CD4-positive, alpha-beta T cell treated with Interferon gamma for 1 hour (primary cell): ENCODE data around the gene ATAD5.
"Not testable (repeated sequence)": the region's sequence is repeated elsewhere in the genome, so short reads cannot be mapped to it uniquely, and the experiment has no call there.

Experiments
- DNase-seq: peaks from one replicate; pipeline ENCODE4 v3.0.0-alpha.2; 2020

Gene ATAD5, protein sequence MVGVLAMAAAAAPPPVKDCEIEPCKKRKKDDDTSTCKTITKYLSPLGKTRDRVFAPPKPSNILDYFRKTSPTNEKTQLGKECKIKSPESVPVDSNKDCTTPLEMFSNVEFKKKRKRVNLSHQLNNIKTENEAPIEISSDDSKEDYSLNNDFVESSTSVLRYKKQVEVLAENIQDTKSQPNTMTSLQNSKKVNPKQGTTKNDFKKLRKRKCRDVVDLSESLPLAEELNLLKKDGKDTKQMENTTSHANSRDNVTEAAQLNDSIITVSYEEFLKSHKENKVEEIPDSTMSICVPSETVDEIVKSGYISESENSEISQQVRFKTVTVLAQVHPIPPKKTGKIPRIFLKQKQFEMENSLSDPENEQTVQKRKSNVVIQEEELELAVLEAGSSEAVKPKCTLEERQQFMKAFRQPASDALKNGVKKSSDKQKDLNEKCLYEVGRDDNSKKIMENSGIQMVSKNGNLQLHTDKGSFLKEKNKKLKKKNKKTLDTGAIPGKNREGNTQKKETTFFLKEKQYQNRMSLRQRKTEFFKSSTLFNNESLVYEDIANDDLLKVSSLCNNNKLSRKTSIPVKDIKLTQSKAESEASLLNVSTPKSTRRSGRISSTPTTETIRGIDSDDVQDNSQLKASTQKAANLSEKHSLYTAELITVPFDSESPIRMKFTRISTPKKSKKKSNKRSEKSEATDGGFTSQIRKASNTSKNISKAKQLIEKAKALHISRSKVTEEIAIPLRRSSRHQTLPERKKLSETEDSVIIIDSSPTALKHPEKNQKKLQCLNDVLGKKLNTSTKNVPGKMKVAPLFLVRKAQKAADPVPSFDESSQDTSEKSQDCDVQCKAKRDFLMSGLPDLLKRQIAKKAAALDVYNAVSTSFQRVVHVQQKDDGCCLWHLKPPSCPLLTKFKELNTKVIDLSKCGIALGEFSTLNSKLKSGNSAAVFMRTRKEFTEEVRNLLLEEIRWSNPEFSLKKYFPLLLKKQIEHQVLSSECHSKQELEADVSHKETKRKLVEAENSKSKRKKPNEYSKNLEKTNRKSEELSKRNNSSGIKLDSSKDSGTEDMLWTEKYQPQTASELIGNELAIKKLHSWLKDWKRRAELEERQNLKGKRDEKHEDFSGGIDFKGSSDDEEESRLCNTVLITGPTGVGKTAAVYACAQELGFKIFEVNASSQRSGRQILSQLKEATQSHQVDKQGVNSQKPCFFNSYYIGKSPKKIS (N-terminal part only)

DNA sequence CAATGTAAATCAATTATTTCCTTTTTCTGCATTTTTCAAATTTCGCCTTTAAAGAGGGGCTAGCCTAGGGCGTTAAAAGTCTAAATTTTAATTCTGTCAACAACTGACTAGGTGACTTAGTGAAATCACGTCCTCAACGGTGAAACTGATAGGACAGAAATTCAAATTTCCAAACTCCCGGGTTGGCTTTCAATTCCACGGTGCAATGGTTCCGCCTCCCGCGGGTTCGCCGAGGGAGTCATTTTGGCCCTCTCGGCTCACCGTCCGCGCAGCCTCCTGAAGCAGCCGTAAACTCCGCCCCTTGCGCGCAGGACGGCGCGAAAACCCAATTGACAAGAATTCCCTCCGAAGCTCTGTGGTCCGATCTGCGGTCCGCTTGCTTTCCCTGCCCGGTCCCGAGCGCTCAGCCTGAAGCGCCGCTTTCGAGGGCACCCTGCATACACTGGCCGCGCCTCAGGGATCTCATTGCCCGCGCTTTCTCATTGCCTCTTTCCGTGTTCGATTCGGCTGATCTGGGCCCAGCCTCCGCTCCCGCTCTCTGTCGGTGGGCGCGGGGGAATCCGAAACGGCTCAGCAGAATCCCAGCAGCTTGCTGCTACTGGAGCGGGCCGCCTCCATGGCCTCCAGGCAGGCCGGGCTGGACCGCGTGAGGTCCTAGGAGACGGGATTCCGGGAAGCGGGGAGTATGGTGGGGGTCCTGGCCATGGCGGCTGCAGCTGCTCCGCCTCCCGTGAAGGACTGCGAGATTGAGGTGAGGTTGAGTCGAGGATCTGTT is at the start of gene ATAD5:
ATAD5 (plus strand) TSS at position 304 of the 775 bp plus-strand sequence; CDS start at position 686, 382 bp downstream.
- DNase-seq = peak; percentile 83

DNA sequence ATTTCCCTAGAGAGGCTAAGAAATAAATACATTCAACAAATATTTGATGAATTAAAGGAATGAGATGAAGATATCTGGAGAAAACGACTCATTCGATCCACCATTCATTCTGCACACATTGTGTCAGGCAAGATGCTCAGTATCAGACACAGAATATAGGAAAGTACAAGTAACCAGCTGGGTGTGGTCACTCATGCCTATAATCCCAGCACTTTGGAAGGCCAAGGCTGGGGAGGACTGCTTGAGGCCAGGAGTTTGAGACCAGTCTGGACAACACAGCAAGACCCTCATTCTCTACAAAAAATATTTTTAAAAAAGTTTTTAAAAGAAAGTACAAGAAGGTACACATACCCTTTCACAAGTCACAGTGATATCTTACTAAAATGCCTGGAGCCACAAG is 49.6 kb upstream of the ATAD5 start:
- no peak for DNase-seq

DNA sequence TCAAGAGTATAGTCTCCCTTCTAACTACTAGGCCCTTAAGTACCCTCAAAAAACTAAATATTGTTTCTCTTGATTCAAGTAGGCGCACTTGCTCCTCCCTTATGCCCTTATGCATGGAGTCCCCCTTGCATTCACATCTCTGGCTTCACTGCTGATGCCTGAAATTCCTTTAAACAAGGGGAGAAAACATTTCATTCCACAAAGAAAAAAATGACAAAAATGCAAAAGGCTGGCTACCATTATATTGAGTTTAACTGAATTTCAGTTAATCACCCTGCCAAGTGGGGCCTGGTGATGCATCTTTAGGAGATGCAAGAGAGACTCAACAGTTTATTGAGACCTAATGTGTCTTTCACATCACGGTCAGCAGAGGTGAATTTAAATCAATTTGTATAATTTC is 42.8 kb upstream of the ATAD5 start:
- no peak for DNase-seq

DNA sequence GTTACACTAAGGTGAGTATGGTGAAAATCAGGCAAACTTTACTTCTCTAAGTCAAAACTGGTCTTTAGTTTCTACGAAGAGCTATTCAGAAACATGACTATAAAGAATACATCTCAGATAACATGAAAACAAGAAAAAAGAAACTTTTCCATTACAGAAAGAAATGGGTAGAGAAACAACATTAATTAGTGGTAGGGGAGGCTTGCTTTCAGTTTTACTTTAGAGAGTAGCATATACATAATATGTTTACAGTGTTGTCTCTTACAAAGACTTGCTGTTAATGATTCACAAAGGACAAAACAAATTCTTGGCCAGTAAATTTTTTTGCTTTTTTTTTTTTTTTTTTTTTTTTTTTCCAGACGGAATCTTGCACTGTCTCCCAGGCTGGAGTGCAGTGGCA is 41.5 kb upstream of the ATAD5 start:
- no peak for DNase-seq

DNA sequence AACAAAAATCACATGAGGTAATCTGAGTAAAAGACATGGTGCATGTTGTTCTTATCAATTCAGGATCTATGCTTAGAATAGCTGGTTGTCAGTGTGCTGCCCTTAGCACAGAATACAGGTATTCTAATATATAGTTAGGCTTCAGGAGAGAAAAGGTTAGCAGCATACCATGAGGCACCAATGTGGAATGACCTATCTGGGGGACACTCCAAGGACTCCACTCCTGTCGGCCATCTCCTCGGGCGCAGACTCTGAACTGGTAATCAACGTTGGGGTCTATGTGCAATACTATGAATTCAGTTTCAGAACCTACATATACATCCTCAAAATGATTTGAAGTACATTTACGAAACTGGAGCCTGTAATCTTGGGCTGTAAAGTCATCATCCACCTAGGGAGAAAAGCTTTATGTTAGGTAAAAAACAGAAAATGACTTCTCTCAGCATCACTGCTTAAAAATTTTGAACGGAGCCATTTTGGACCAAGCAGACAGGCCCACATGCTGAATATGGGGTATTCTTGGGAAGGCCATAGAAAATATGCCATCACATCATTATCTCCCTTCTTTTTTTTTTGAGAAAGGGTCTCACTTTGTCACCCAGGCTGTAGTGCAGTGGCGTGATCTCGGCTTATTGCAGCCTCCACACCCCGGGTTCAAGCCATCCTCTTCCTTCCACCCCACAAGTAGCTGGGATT is 38.3 kb upstream of the ATAD5 start:
- no peak for DNase-seq

DNA sequence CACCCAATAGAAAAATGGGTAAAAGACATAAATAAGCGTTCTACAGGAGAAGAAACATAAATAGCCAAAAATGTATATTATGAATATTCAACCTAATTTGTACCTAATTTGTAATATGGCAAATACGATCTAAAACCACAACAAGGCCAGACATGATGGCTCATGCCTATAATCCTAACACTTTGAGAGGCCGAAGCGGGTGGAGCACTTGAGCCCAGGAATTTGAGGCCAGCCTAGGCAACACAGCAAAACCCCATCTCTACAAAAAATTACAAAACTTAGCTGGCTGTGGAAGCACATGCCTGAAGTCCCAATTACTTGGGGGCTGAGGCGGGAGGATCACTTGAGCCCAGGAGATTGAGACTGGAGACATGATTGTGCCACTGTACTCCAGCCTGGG is 37.4 kb upstream of the ATAD5 start:
- no peak for DNase-seq

DNA sequence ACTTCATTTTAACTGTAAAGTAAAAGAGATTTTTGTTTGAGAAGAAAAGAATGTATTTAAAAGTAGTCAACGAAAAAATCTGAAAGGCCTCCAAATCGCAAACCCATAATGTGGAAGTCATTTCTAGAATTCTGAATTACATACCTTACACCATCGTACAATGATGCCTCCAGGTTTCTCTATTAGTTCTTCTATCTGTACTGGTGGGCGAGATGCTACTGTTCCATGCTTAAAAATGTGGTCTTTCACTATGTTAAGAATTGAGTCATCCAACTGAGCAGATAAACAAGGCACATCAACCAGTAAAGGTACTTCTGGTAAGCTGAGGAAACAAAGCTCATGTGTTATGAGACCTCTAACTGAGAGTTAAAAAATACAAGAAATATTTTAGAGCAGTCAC is 35.8 kb upstream of the ATAD5 start:
- DNase-seq = no peak

DNA sequence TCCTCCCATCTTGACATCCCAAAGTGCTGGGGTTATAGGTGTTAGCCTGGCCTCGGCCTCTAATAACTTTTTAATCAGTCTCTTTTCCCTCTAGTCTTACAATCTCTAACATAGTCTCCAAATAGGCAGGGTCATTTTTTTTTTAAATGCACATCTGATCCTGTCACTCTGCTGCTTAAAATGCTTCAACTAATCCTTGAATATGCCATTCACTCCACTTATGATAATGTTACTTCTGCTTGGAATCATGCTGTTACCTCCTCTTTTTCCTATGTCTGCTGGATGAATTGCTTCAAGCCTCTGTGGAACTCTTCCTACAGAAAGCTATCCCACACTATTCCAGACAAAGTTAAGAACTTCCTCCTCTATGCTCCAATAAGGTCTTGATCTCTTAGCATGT is 30.1 kb upstream of the ATAD5 start:
- DNase-seq = no peak

DNA sequence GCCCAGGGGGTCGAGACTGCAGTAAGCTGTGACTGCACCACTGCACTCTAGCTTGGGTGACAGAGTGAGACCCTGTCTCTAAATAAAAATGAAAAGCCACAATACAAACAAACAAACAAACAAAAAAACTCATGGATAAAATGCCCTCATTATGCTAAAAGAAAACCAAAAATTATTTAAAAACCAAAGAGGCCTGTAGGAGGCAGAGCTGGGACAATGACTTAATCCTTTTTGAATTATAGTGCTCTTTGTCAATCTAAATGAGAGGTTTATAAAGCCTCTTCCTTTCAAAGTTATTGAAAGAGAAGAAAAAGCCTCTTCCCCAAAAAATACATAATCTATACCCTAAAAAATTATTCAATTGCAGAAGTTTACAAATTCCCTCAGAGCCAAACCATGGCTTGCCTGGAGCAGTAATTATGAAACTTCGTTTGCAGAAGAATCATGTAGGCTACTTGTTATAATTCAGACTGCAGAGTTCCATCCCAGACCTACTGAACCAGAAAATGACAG is 25.8 kb upstream of the ATAD5 start:
- DNase-seq = no peak

DNA sequence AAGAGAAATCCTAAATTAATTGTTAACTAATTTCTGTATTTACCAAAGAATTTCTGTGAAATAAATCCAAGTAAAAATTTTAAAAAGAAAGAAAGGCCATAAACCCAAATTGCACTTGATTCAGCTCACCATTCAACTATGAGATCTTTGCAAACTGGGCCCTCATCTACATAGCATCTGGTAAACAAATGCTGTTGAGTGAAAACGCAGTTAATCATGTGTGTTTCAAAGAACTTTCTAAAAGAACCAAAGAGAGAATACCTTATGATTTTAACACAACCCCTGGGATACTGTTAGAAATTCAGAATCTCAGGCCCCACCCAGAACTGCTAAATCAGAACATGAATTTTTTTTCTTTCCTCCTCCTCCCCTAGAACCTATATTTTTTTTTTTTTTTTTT is 23.9 kb upstream of the ATAD5 start:
- no peak for DNase-seq

DNA sequence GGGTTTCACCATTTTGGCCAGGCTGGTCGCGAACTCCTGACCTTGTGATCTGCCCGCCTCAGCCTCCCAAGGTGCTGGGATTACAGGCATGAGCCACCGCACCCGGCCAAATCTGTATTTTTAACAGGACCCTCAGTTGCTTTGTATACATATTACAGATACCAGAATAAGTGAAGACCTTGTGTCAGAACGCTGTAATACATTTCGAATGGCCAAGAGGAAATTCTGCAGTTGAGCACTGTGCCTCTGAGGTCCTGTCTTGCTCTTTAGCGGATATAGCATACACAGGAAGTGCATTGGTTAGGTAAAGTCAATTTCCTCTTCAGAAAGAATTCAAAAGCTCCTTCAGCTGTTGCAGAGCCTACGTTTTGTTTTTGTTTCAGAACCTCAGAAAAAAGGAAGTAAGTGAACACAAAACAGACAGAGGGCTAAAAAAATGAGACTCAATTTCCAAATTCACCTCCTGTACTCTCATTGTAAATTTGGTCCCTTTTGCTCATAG is 22.9 kb upstream of the ATAD5 start:
- DNase-seq = peak; percentile 49

DNA sequence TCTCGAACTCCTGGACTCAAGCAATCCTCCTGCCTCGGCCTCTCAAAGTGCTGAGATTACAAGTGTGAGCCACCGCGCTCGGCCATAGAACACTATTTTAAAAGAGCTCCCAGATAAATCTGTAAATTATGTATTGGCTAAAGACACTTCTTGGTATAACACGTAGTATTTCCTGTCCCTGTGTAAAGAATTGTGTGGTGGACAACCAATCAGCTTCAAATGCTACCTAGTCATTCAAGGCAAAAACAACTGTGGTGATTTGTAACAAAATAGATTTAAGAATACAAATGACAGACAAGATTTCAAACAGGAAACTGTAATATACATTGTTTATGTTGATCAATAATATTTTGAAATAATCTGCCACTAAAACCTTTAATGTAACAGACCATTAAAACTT is 21.9 kb upstream of the ATAD5 start:
- DNase-seq = no peak

DNA sequence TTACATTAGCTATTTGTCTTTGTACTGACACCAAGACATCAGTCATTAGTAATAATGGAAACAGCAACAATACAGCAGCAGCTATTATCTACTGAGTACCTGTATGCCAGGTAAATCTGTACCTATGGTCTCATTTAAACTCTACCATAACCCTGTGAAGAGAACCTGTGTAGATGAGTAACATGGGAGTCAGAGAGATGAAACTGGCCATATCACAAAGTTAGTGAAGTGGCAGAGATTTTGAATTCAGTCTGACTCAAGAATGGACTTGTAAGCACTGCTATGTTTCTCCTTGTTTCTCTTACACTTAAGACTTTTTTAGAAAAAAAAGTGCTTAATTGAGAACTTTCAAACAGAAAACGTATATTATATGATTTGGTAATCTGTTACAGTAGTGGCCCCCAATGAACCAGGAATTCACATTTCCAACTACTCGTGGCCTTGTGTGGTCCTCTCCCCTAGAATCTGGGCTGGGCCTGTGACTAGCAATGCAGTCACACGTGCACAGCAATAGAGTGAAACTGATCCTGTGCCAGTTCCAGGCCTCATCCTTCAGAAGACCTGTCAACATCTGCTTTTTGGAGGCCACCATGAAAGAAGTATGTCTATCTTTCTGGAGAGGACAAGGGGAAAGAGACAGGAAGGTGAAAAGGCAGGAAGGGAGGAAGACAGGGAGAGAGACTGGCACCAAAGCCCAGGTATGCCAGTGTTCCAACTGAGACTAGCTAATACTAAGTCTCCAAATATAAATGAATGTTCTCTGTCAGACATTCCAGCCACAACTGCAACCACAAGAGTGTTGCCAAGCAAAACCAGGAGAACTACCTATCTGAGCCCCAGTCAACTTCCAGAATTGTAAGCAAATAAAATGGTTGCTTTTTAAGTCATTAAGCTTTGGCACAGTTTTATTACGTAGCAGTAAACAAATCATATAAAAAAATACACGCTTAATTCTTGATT is 19.3 kb upstream of the ATAD5 start:
- no peak for DNase-seq

DNA sequence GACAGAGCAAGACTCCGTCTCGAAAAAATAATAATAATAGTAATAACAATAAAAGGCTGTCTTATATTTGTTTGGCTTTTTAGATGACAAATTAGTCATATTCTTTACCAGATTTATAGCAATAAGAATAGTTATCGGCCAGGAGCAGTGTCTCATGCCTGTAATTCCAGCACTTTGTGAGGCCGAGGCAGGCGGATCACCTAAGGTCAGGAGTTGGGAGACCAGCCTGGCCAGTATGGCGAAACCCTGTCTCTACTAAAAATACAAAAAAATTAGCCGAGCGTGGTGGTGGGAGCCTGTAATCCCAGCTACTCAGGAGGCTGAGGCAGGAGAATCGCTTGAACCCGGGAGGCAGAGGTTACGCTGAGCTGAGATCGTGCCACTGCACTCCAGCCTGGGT is 17.5 kb upstream of the ATAD5 start:
- not testable (repeated sequence) for DNase-seq

DNA sequence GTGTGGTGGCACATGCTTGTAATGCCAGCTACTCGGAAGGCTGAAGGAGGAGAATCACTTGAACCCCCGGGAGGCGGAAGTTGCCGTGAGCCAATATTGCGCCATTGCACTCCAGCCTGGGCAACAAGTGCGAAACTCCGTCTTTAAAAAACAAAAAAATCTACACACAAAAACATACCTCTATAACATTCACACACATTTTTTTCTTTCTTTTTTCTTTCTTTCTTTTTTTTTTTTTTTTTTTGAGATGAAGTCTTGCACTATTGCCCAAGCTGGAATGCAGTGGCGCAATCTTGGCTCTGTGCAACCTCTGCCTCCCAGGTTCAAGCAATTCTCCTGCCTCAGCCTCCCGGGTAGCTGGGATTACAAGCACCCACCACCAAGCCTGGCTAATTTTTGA is 16.9 kb upstream of the ATAD5 start:
- not testable (repeated sequence) for DNase-seq

DNA sequence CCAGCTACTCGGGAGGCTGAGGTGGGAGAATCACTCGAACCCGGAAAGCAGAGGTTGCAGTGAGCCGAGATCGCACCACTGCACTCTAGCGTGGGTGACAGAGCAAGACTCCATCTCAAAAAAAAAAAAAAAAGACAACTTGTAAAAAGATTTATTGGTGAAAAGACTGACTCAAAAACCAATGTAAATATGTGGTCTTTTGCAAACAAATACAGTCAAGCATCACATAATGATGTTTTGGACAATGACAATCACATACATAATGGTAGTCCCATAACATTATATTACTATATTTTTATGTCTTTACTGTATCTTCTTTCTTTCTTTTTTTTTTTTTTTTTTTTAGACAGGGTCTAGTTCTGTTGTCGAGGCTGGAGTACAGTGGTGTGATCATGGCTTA is 15.6 kb upstream of the ATAD5 start:
- DNase-seq = no peak

DNA sequence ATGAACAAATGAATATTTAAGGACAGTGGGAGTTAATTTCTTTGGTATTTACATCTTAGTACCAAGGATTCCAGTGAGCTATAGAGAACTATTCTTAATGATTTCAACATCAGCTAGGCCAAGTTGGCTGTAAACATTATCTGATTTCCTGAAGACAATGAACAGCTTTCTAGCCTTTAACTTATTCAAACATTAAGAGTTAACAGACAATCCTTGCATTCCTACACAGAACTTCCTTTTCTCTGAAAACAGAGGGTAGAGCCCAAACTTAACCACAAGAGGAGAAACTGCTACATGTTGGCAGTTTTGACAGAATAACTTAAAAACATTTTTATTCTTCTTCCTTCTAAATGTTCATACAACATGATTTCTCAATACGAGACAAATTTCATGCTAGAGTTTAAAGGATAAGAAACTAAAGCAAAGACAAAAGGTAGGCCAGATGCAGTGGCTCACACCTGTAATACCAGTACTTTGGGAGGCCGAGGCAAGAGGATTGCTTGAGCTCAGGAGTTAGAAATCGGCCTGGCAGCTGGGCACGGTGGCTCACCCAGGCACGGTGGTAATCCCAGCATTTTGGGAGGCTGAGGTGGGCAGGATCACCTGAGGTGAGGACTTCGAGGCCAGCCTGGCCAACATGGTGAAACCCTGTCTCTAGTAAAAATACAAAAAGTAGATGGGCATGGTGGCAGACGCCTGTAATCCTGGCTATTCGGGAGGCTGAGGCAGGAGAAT is 11.6 kb upstream of the ATAD5 start:
- no peak for DNase-seq

DNA sequence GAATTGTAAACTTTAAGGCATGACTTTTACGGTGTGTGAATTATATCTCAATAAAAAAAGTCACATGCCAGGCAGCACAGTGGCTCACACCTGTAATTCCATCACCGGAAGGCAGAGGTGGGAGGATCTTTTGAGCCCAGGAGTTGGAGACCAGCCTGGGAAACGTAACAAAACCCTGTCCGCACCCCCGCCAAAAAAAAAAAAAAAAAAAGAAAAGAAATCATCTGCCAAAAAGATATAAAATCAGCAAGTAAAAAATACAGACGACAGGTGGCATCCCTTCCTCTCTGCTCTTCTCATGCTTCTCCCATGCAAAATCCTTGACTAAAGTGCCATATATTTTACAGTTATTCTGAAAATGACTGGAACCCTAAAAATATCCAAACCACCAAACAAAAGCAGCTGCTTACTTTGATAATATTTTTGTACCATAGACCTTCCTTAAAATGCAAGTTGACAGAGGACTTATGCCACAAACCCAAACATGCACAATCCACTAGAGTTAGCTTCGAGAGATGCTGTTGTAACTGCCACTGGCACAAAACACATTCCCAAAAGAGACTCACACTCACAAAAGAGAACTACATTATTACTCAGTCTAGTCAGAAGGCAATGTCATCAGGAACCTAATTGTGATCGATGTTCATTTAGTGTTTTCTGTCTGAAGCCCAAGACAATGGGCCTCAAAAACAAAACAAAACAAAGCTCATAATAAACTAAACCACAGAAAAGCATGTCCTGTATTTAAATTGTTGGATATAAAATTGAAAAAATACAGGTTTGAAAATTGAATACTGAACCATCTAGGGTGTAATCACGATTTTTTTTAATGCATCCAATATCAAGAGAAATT is 9.7 kb upstream of the ATAD5 start:
- DNase-seq = no peak

DNA sequence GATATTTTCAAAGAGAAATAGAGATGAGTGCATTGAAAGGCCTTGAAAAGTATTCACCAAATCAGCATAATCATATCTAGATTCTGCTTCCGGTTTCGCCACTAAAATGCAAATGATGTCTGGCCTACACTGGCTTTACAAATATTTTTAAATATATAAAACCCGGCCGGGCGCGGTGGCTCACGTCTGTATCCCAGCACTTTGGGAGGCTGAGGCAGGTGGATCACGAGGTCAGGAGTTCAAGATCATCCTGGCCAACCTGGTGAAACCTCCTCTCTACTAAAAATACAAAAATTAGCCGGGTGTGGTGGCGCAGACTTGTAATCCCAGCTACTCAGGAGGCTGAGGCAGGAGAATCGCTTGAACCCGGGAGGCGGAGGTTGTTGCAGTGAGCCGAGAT is 8.8 kb upstream of the ATAD5 start:
- peak; percentile 5 for DNase-seq
